ENCODE data around the gene NRF1.
"Not testable (repeated sequence)": the region's sequence is repeated elsewhere in the genome, so short reads cannot be mapped to it uniquely, and the experiment has no call there.

Gene NRF1

DNA sequence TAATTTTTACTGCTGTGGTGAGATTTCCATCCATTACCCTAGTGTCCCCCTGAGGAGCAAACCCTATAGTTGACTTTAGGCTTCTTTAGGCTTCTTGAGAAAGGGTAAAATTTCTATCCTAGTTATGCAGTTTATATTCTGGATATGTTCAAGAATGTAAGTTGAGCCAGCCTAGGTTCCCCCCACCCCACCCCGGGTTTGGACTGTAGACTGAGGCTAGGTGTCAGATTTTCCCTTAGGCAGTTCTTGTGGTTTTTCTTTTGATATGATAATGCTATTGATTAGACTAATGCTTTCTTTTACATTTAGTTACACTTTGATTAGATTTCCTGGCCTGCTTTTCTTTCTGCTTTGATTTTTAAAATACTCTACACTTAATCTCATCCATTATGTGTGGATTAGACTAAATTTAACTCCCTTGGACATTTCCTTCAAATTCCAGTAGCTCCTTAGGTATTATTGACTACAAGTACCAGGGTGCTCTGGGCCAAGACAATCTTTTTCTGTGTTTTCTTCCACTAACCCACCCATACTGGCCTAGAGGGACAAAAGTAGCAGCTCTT, 37.7 kb downstream of the NRF1 start:
- no peak overlapping the region for H3K27ac Mint-ChIP-seq
- no peaks in the 10 kb centered on the region for H3K27me3 Mint-ChIP-seq (ENCODE audit: low read depth)
- no peak overlapping the region for H3K4me3 Mint-ChIP-seq
- H3K4me1 Mint-ChIP-seq (ENCODE audit: low read depth) = peaks cover 12% of the 10 kb centered on the region
- no peaks in the 10 kb centered on the region for H3K9me3 Mint-ChIP-seq
- peaks cover 16% of the 10 kb centered on the region for H3K36me3 Mint-ChIP-seq (ENCODE audit: low read depth)

DNA sequence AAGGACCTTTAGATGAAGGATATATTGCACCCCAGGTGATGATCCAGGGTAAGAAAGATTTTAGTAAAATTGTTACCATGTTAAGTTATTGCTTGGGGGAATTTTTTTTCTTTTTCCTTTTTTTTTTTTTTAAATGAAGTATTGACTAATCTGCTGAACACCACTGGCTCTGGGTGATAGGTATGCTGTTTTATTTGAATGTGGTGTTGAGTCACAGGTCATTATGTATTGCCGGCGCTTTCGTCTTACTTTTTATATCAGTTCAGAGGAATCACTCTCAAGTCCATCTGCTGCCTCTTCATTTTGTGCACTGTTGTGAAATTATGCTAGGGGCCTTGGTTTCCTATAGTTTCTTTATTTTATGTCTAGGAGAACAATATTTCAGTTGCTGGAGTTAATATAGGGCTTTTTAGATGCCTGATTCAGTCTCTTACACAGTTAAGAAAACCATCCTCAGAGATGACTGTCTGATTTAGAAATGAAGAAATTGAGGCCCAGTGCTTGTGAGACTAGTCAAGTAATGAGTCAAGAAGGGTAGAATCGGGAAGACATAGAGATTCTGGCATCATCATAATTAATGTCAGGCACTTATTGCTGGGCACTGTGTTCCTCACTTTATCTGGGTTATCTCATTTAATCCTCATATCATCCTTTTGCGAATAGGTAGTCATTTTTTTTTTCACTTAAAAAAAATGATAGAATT, 38.7 kb downstream of the NRF1 start:
- H3K27ac Mint-ChIP-seq = no peak overlapping the region

DNA sequence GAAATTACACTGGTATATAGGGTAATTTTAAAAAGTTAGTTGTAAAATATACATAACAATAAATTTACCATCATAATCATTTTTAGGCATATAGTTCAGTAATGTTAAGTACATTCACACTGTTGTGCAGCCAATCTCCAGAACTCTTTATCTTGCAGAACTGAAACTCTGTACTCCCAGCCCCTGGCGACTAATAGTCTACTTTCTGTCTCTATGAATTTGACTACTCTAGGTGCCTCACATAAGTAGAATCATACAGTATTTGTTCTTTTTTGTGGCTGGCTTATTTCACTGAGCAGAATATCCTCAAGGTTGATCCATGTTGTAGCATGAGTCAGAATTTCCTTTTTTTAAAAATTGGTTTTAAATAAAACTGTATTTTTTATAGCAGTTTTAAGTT, 41.4 kb downstream of the NRF1 start:
- H3K36me3 Mint-ChIP-seq (ENCODE audit: low read depth) = peaks cover 23% of the 10 kb centered on the region
- H3K9me3 Mint-ChIP-seq = no peaks in the 10 kb centered on the region
- no peaks in the 10 kb centered on the region for H3K27me3 Mint-ChIP-seq (ENCODE audit: low read depth)
- H3K27ac Mint-ChIP-seq = no peak overlapping the region
- H3K4me1 Mint-ChIP-seq (ENCODE audit: low read depth) = peaks cover 10% of the 10 kb centered on the region
- no peak overlapping the region for H3K4me3 Mint-ChIP-seq

More for the DNA sequence above, 38.7 kb downstream of the NRF1 start:
- H3K4me1 Mint-ChIP-seq (ENCODE audit: low read depth) = peaks cover 12% of the 10 kb centered on the region
- H3K4me3 Mint-ChIP-seq = no peak overlapping the region
- H3K27me3 Mint-ChIP-seq (ENCODE audit: low read depth) = no peaks in the 10 kb centered on the region
- H3K36me3 Mint-ChIP-seq (ENCODE audit: low read depth) = peaks cover 16% of the 10 kb centered on the region
- H3K9me3 Mint-ChIP-seq = no peaks in the 10 kb centered on the region

DNA sequence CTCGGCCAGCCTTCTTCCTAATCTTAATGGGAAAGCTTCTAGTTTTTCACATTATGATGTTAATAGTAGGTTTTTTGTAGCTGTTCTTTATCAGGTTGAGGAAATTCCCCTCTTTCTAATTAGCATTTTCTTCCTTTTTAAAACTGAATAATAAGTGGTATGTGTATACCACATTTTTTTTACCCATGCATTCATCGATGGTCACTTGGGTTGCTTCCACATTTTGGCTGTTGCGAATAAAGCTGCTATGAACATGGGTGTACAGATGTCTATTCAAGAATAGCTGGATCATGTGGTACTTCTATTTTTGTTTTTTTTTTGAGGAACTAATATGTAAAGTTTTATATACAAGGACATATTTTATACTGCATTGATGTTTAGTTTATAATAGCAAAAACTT, 44.3 kb downstream of the NRF1 start:
- Mint-ChIP-seq H3K27me3 (ENCODE audit: low read depth) (no peaks in the 10 kb centered on the region), H3K36me3 (ENCODE audit: low read depth) (peaks cover 35% of the 10 kb centered on the region), H3K4me3 (no peak overlapping the region), H3K27ac (no peak overlapping the region), H3K9me3 (peaks cover 12% of the 10 kb centered on the region), H3K4me1 (ENCODE audit: low read depth) (peaks cover 4% of the 10 kb centered on the region)

GRCh38 chr7:129657363-129657762, 45.8 kb downstream of the NRF1 start:
- Mint-ChIP-seq H3K4me1 (ENCODE audit: low read depth) (peaks cover 4% of the 10 kb centered on the region), H3K27me3 (ENCODE audit: low read depth) (no peaks in the 10 kb centered on the region), H3K4me3 (no peak overlapping the region), H3K36me3 (ENCODE audit: low read depth) (peaks cover 49% of the 10 kb centered on the region), H3K27ac (no peak overlapping the region), H3K9me3 (peaks cover 25% of the 10 kb centered on the region)

DNA sequence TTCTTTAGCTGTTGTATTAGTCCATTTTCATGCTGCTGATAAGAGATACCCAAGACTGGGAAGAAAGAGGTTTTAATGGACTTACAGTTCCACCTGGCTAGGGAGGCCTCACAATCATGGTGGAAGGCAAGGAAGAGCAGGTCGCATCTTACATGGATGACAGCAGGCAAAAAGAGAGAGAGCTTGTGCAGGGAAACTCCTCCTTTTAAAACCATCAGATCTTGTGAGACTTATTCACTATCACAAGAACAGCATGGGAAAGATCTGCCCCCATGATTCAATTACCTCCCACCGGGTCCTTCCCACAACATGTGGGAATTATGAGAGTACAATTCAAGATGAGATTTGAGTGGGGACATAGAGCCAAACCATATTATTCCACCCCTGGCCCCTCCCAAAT, 48.4 kb downstream of the NRF1 start:
- Mint-ChIP-seq H3K9me3 (peaks cover 27% of the 10 kb centered on the region), H3K36me3 (ENCODE audit: low read depth) (peaks cover 53% of the 10 kb centered on the region)
- not testable (repeated sequence) for H3K27ac Mint-ChIP-seq; H3K27me3 Mint-ChIP-seq (ENCODE audit: low read depth); H3K4me1 Mint-ChIP-seq (ENCODE audit: low read depth); H3K4me3 Mint-ChIP-seq

- Mint-ChIP-seq H3K4me1 (ENCODE audit: low read depth) (peaks cover 1% of the 10 kb centered on the region), H3K36me3 (ENCODE audit: low read depth) (peaks cover 52% of the 10 kb centered on the region), H3K4me3 (no peak overlapping the region), H3K9me3 (peaks cover 27% of the 10 kb centered on the region), H3K27ac (no peak overlapping the region), H3K27me3 (ENCODE audit: low read depth) (no peaks in the 10 kb centered on the region)
Measured at GRCh38 chr7:129661645-129662182, 50.2 kb downstream of the NRF1 start.

DNA sequence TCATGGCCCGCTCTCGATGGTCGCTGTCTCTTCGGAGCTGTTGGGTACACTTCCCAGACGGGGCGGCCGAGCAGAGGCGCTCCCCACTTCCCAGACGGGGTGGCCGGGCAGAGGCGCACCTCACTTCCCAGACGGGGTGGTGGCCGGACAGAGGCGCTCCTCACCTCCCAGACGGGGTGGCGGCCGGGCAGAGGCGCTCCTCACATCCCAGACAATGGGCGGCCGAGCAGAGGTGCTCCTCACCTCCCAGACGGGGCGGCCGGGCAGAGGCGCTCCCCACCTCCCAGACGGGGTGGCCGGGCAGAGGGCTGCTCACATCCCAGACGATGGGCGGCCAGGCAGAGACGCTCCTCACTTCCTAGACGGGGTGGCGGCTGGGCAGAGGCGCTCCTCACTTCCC, 51.7 kb downstream of the NRF1 start:
- H3K4me3 Mint-ChIP-seq; H3K4me1 Mint-ChIP-seq (ENCODE audit: low read depth); H3K27me3 Mint-ChIP-seq (ENCODE audit: low read depth); H3K27ac Mint-ChIP-seq: not testable (repeated sequence)
- Mint-ChIP-seq H3K9me3 (peaks cover 27% of the 10 kb centered on the region), H3K36me3 (ENCODE audit: low read depth) (peaks cover 42% of the 10 kb centered on the region)

DNA sequence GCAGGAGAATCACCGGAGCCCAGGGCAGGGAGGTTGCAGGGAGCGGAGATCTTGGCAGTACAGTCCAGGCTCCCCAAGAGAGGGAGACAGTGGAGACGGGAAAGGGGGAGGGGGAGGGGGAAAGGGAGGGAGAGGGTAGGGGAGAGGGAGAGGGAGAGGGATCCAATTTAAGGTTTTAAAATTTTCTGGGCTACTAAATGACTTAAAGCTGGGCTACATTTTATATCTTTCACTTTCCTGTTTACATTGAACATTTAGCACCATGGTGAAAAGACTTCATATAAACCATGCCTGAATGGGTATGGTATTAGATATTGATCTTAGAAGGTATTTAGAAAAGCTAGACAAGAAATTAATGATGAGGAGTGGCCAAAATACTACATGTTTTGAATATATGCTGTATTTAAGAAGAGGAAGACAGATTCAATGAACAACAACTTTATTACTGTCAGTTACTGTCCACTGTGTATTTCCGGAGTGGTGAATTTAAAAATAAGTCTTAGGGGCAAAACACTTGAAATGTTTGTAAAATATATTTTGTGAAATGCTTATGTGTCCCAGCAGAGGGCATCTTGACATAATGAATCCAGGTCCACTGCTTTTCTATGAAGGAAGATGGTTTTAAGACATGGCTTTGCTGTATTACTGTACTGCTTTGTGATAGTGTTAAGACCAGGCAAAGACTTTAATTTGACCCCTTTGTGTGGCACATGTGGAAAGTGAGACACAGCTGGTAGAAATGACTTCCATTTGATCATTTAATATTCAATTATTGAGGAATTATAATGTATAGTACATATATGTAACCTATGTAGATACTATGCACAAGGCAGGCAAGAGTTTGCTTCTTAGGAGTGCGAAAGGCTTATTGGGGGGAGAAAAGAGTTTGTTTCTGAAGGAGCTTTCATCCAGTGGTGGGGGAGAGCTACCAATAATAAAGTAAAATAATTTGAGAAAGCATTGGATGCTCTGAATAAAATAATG, 52.8 kb downstream of the NRF1 start:
- H3K27me3 Mint-ChIP-seq (ENCODE audit: low read depth) = no peaks in the 10 kb centered on the region
- peaks cover 27% of the 10 kb centered on the region for H3K9me3 Mint-ChIP-seq
- H3K36me3 Mint-ChIP-seq (ENCODE audit: low read depth) = peaks cover 37% of the 10 kb centered on the region
- H3K4me3 Mint-ChIP-seq = no peak overlapping the region
- H3K27ac Mint-ChIP-seq = no peak overlapping the region
- peaks cover 1% of the 10 kb centered on the region for H3K4me1 Mint-ChIP-seq (ENCODE audit: low read depth)

- Mint-ChIP-seq H3K27ac (no peak overlapping the region), H3K4me1 (ENCODE audit: low read depth) (peaks cover 1% of the 10 kb centered on the region), H3K4me3 (no peak overlapping the region), H3K36me3 (ENCODE audit: low read depth) (peaks cover 30% of the 10 kb centered on the region), H3K27me3 (ENCODE audit: low read depth) (no peaks in the 10 kb centered on the region), H3K9me3 (peaks cover 20% of the 10 kb centered on the region)
Measured at GRCh38 chr7:129665013-129665401, 53.5 kb downstream of the NRF1 start.

DNA sequence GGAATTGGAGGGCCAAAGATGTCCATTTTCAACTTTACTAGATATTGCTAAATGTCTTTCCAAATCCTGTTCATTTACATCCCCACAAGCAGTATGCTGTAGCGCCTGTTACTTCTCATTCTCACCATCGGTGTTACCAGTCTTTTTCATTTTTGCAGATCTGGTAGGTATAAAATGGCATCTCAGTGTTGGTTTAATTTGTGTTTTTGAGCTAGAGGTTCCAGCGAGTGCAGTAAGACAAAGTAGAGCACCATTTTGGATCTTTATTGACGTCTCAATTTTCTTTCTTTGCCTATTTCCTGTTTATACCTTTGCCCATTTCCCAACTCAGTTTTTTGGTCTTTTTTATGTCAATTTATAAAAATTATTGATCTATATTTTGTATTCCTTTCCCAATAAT, 55.6 kb downstream of the NRF1 start:
- H3K9me3 Mint-ChIP-seq = peaks cover 4% of the 10 kb centered on the region
- H3K4me3 Mint-ChIP-seq = no peak overlapping the region
- H3K27ac Mint-ChIP-seq = no peak overlapping the region
- peaks cover 1% of the 10 kb centered on the region for H3K4me1 Mint-ChIP-seq (ENCODE audit: low read depth)
- H3K27me3 Mint-ChIP-seq (ENCODE audit: low read depth) = no peaks in the 10 kb centered on the region
- H3K36me3 Mint-ChIP-seq (ENCODE audit: low read depth) = peaks cover 10% of the 10 kb centered on the region

DNA sequence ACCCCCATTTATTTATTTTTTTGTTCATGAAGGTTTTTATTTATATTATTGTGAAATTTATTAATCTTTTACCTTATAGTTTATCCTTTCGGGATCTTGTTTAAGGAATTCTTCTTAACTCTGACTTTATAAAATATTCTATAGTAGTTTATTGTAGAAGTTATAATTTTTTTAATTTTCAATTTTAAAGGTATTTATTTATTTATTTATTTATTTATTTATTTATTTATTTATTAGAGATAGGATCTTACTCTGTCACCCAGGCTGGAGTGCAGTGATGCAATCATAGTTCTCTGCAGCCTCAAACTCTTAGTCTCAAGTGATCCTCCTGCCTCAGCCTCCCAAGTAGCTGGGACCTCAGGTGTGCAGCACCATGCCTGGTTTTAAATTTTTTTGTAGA, 56.0 kb downstream of the NRF1 start:
- H3K9me3 Mint-ChIP-seq = peaks cover under 1% of the 10 kb centered on the region
- H3K4me3 Mint-ChIP-seq = no peak overlapping the region
- no peaks in the 10 kb centered on the region for H3K27me3 Mint-ChIP-seq (ENCODE audit: low read depth)
- H3K4me1 Mint-ChIP-seq (ENCODE audit: low read depth) = peaks cover 1% of the 10 kb centered on the region
- H3K27ac Mint-ChIP-seq = no peak overlapping the region
- H3K36me3 Mint-ChIP-seq (ENCODE audit: low read depth) = peaks cover 6% of the 10 kb centered on the region

DNA sequence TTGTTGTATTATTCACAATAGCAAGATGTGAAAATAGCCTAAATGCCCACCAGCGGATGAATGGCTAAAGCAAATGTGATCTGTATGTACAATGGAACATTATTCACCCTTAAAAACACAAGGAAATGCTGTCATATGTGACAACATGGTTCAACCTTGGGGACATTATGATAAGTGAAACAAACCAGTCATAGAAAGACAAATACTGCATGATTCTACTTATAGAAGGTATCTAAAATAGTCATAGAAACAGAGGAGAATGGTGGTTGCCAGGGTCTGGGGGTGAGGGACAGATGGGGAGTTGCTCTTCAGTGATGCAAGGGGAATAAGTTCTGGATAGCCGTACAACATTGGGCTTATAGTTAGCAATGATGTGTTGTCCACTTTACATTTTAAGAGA, 58.4 kb downstream of the NRF1 start:
- no peak overlapping the region for H3K4me3 Mint-ChIP-seq
- H3K36me3 Mint-ChIP-seq (ENCODE audit: low read depth) = peaks cover 3% of the 10 kb centered on the region
- H3K27me3 Mint-ChIP-seq (ENCODE audit: low read depth) = no peaks in the 10 kb centered on the region
- H3K4me1 Mint-ChIP-seq (ENCODE audit: low read depth) = no peaks in the 10 kb centered on the region
- no peak overlapping the region for H3K27ac Mint-ChIP-seq
- peaks cover 3% of the 10 kb centered on the region for H3K9me3 Mint-ChIP-seq

DNA sequence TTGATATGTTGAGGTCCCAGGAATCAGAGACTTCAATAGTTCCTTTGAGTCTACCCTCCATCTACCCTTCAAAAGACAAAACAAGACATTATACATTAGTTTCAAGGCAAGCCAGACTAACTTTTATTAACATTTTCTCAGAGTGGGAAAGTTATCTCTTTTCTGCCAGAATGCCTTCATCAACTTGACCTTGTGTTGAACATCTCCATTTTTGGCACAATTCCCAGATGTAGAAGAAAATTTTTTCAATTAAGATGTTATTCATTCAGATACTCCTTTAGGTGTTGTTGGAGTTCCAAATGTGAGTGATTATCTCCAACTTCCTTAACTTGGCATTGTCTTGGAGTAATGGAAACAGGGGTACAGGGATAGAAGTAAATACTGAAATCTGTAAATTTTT, 59.1 kb downstream of the NRF1 start:
- Mint-ChIP-seq H3K4me1 (ENCODE audit: low read depth) (no peaks in the 10 kb centered on the region), H3K27ac (no peak overlapping the region), H3K9me3 (peaks cover 8% of the 10 kb centered on the region), H3K36me3 (ENCODE audit: low read depth) (peaks cover 10% of the 10 kb centered on the region), H3K27me3 (ENCODE audit: low read depth) (no peaks in the 10 kb centered on the region), H3K4me3 (no peak overlapping the region)

Measured in T-helper 1 cell treated with Interleukin-12 subunit alpha and Interleukin-12 subunit beta and Interleukin-4 antibody, amounts not matched to agents 30 μg/mL and 1 μg/mL, for 36 hours (primary cell).